GM12875 (cell line): ENCODE results near the gene MAP4K3.
A peak's percentile ranks its signal among the peaks of the same experiment; 100 is the strongest.
"Not testable (repeated sequence)": the region's sequence is repeated elsewhere in the genome, so short reads cannot be mapped to it uniquely, and the experiment has no call there.

ENCODE experiments used
- H3K4me3 ChIP-seq: one replicate; pipeline ENCODE4 v1.5.1; 2011; ENCODE audit warnings: low read depth, low read length, control low read depth
- TF ChIP-seq, protein P1 (sequence below): IDR thresholded peaks from 2 replicates; pipeline ENCODE4 v1.5.1; 2011; ENCODE audit warnings: low read depth, mild to moderate bottlenecking, control low read depth, inconsistent platforms, low read length, moderate library complexity, borderline replicate concordance; ENCODE audit not compliant: insufficient read depth

MAP4K3 gene

DNA sequence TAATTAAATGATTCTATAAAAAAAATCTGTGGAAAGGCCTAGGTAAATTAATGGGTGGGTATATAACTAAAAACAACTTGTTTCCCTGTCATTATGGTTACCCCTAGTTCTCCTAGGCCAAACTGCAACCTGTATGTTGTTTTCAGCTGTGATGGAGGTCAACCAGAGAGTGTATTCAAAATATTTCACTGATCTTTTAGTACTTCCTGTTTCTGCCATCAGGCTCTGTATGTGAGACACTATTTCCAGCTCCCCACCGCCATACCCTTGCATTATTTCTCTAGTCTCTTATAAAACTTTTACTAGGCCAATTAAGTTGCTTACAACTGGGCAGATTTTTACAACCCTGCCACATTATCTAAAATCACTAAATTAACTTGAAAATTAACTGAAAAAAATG lies 172.4 kb downstream of the MAP4K3 start:
- TF ChIP-seq, protein P1, sequence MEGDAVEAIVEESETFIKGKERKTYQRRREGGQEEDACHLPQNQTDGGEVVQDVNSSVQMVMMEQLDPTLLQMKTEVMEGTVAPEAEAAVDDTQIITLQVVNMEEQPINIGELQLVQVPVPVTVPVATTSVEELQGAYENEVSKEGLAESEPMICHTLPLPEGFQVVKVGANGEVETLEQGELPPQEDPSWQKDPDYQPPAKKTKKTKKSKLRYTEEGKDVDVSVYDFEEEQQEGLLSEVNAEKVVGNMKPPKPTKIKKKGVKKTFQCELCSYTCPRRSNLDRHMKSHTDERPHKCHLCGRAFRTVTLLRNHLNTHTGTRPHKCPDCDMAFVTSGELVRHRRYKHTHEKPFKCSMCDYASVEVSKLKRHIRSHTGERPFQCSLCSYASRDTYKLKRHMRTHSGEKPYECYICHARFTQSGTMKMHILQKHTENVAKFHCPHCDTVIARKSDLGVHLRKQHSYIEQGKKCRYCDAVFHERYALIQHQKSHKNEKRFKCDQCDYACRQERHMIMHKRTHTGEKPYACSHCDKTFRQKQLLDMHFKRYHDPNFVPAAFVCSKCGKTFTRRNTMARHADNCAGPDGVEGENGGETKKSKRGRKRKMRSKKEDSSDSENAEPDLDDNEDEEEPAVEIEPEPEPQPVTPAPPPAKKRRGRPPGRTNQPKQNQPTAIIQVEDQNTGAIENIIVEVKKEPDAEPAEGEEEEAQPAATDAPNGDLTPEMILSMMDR, result no peak
- H3K4me3 ChIP-seq, result no peak overlapping the region

DNA sequence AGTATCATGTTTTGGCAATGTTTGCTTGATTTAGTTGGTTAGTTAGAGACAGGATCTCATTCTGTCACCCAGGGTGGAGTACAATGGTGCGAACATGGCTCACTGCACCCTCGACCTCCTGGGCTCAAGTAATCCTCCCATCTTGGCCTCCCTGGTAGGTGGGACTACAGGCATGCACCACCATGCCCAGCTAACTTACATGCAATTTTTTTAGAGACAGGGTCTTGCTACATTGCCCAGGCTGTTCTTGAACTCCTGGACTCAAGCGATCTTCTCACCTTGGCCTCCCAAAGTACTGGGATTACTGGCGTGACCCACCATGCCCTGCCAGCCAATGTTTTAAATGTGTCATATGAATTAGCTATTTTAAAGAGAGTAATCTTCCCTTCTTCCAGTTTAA lies 177.0 kb downstream of the MAP4K3 start:
- H3K4me3 ChIP-seq, result no peak overlapping the region
- TF ChIP-seq, protein P1, result no peak

DNA sequence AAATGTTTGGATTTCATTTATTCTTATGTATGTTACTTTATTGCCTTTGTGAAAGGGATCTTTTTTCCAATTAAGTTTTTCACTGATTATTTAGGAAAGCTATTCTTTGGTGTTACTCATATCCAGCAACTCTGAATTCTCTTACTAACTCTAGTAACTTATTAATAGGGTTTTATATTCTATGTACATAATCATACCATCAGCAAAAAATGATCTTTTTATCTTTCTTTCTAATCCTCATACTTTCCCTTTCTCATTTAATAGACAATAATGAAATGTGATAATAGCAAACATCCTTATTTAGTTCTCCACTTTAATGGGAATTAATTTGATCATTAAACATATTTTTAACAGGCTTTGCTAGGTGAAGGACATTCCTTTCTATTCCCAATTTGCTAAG lies 181.0 kb downstream of the MAP4K3 start:
- TF ChIP-seq, protein P1, result no peak
- no peak overlapping the region for H3K4me3 ChIP-seq

DNA sequence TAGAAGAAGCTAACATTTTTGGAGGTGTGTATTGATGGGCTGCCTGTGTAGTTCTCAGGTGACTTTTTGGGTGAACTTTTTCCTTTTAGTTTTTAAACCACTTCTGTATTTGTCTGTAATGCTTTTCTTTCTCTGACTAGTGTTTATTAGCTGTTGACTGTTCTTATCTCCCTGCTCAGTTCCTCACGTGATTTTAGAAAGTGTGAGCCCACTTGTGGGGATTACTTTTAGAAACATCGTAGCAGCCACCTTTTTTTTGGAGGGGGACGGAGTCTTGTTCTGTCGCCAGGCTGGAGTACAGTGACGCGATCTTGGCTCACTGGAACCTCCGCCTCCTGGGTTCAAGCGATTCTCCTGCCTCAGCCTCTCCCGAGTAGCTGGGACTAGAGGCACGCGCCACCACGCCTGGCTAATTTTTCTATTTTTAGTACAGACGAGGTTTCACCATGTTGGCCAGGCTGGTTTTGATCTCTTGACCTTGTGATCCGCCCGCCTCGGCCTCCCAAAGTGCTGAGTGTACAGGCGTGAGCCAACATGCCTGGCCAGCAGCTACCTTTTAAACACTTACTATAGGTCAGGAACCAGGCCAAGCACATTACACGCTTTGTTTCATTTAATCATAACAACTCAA lies 184.1 kb downstream of the MAP4K3 start:
- H3K4me3 ChIP-seq, result no peak overlapping the region
- TF ChIP-seq, protein P1, result no peak

DNA sequence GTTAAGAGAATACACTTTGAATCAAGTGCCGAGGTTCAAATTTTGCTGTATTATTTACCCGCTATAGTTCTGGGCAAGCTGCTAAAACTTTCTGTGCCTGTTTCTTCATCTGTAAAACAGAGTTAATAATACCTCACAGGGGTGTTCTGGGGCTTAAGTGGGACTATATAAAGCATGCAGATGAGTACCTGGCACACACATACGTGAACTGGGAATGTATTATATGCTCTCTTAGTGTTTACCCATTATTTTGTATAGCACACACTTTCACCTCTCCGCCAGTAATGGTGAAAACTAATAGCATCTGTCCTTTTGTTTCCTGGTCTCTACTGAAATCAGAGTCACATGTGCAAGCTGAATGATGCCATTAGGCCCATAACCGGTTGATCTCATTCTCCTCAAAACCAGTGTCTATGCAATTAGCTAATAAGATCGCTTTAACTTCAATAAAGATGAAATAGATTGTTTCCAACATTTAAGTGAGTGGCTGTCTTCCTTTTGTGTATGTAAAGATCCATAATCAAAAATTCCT lies 189.5 kb downstream of the MAP4K3 start:
- TF ChIP-seq, protein P1, result no peak
- no peak overlapping the region for H3K4me3 ChIP-seq

DNA sequence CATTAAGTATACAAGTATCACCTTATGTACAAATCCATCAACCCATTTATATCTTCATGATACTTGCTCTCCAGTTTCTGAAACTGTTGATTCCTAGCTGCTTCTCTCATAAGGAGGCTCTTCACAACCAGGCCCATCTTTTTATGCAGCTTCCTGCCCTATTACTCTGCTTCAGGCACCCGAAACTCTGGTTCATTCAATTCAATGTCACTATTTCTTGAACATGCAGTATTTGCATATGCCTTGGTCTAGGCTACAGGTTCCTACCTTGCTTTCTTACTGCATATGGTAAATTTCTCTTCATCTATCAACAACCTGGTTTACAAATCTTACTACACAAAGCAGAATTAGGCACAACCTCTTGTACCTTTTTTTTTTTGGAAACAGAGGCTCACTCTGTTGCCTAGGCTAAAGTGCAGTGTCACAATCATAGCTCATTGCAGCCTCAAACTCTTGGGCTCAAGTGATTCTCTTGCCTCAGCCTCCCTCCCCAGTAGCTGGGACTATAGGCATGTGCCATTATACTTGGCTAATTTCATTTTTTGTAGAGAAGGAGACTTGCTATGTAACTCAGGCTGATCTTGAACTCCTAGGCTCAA lies 190.6 kb downstream of the MAP4K3 start:
- H3K4me3 ChIP-seq, result no peak overlapping the region
- TF ChIP-seq, protein P1, result no peak

DNA sequence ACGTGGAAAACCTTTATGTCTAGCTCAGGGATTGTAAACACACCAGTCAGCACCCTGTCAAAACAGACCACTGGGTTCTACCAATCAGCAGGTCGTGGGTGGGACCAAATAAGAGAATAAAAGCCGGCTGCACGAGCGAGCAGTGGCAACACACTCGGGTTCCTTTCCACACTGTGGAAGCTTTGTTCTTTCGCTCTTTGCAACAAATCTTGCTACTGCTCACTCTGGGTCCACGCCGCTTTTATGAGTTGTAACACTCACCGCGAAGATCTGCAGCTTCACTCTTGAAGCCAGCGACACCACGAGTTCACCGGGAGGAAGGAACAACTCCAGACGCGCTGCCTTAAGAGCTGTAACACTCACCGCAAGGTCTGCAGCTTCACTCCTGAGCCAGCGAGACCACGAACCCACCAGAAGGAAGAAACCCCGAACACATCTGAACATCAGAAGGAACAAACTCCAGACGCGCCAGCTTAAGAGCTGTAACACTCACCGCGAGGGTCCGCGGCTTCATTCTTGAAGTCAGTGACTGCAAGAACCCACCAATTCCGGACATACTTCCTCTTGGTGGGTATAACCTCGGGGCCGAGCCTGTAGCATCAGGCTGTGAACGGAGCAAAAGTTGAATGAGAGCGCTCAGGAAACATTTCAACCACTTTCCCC lies 192.0 kb downstream of the MAP4K3 start:
- H3K4me3 ChIP-seq, result peak overlapping the region; percentile 40

DNA sequence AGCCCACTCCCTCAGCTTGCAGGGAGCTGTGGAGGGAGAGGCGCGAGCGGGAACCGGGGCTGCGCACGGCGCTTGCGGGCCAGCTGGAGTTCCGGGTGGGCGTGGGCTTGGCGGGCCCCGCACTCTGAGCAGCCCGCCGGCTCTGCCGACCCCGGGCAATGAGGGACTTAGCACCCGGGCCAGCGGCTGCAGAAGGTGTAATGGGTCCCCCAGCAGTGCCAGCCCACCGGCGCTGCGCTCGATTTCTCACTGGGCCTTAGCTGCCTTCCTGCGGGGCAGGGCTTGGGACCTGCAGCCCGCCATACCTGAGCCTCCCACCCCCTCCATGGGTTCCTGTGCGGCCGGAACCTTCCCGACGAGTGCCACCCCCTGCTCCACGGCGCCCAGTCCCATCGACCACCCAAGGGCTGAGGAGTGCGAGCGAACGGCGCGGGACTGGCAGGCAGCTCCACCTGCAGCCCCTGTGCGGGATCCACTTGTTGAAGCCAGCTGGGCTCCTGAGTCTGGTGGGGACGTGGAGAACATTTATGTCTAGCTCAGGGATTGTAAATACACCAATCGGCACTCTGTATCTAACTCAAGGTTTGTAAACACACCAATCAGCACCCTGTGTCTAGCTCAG lies 192.7 kb downstream of the MAP4K3 start:
- H3K4me3 ChIP-seq, result not testable (repeated sequence)
